ENCODE results near the gene CHRDL1. TPM values are rescaled to one million over a fixed set of nuclear protein-coding genes. Genes with fewer than 3 reads are reported as not detected.

CHRDL1 gene
- total and polyA plus RNA-seq, 2 donors (not counting 3 experiments of a cell fraction or from before 2014, with no cell fraction given) = not detected

DNA sequence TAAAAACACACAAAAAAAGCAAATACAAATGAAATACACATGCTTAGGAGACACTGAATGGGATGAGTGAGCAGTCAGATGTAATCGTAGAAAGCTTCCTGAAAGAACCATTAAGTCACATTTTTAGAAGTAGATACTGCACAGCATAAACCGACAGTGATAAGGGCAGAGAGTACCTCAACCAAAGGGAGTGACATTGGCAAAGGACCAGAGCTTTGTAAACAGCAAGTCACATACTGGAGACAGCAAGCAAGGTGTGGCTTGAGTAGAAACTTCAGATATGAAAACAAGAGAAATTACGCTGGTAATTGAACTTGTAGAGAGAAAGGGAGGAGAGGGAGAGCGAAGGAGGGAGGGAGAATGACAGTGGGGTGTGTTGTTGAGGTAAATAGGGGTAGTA, 92.0 kb downstream of the CHRDL1 start:
- Histone ChIP-seq H4K20me1 (replicated peaks; ENCODE audit: control insufficient read depth, extremely low read depth, insufficient read depth, low read length) (no peaks in the 10 kb centered on the region), H3K4me1 (ENCODE audit: control insufficient read depth, extremely low read depth, insufficient read depth, low read length) (no peaks in the 10 kb centered on the region), H3K9me3 (replicated peaks; ENCODE audit: control insufficient read depth, insufficient read depth, low read length) (no peaks in the 10 kb centered on the region), H3K9ac (replicated peaks; ENCODE audit: extremely low read depth, insufficient read depth, low read length) (no peak overlapping the region), H3K27ac (ENCODE audit: insufficient read depth, low read depth, low read length) (no peak overlapping the region), H3K27me3 (ENCODE audit: control insufficient read depth in 2 of 2, insufficient read depth in 2 of 2, low read length in 2 of 2) (no peaks in the 10 kb centered on the region), H3K4me3 (replicated peaks in 1 of 3; ENCODE audit: insufficient read depth in 1 of 3, low read depth in 1 of 3, low read length in 3 of 3) (no peak overlapping the region), H3K9me1 (replicated peaks; ENCODE audit: control insufficient read depth, extremely low read depth, insufficient read depth, low read length) (no peaks in the 10 kb centered on the region), H2AFZ (ENCODE audit: low read depth, low read length) (no peak overlapping the region), H3K36me3 (ENCODE audit: control insufficient read depth in 2 of 2, extremely low read depth in 1 of 2, insufficient read depth in 2 of 2, low read length in 2 of 2) (no peaks in the 10 kb centered on the region), H3K4me2 (ENCODE audit: insufficient read depth, low read length) (no peak overlapping the region), H3K79me2 (ENCODE audit: control insufficient read depth, insufficient read depth, low read length) (no peaks in the 10 kb centered on the region)
- intact Hi-C loops (cut with micrococcal nuclease) = no loop called here
- dilution Hi-C loops (cut with MboI; ENCODE audit: extremely low pct_ligation_motif_present, low sequenced_read_pairs) = no loop called here
- TF ChIP-seq, protein P1, sequence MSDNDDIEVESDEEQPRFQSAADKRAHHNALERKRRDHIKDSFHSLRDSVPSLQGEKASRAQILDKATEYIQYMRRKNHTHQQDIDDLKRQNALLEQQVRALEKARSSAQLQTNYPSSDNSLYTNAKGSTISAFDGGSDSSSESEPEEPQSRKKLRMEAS (IDR thresholded peaks at IDR 0.05; ENCODE audit: insufficient read depth, insufficient read length) = no peak
- TF ChIP-seq GATA2 (IDR thresholded peaks at IDR 0.05; ENCODE audit: insufficient read depth, insufficient read length, low read depth, low read length) (no peak), FOS (IDR thresholded peaks at IDR 0.05; ENCODE audit: borderline replicate concordance, insufficient read depth, low read length) (no peak), JUN (IDR thresholded peaks at IDR 0.05; ENCODE audit: borderline replicate concordance, insufficient read depth, insufficient read length, low read depth) (no peak), EZH2 (IDR thresholded peaks at IDR 0.05; ENCODE audit: borderline replicate concordance, low read depth, low read length, severe bottlenecking) (no peak), MYC (IDR thresholded peaks at IDR 0.05; ENCODE audit: low read depth, low read length) (no peak), POLR2AphosphoS5 (IDR thresholded peaks at IDR 0.05; ENCODE audit: insufficient read depth, low read depth, low read length) (no peak), POLR2A (IDR thresholded peaks at IDR 0.05; ENCODE audit: low read depth, low read length) (no peak)
- TF ChIP-seq, protein P2, sequence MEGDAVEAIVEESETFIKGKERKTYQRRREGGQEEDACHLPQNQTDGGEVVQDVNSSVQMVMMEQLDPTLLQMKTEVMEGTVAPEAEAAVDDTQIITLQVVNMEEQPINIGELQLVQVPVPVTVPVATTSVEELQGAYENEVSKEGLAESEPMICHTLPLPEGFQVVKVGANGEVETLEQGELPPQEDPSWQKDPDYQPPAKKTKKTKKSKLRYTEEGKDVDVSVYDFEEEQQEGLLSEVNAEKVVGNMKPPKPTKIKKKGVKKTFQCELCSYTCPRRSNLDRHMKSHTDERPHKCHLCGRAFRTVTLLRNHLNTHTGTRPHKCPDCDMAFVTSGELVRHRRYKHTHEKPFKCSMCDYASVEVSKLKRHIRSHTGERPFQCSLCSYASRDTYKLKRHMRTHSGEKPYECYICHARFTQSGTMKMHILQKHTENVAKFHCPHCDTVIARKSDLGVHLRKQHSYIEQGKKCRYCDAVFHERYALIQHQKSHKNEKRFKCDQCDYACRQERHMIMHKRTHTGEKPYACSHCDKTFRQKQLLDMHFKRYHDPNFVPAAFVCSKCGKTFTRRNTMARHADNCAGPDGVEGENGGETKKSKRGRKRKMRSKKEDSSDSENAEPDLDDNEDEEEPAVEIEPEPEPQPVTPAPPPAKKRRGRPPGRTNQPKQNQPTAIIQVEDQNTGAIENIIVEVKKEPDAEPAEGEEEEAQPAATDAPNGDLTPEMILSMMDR (IDR thresholded peaks at IDR 0.05; ENCODE audit: extremely low read depth in 1 of 2, insufficient read depth in 1 of 2, low read depth in 1 of 2, low read length in 2 of 2) = no peak
- ChIA-PET CTCF (no interaction called here), POLR2A (no interaction called here)
- FAIRE-seq (no peak), DNase-seq (ENCODE audit: low read depth, low spot score) (no peak)
- no TSS peak for BruUV-seq (replicated peaks)

All from endothelial cell of umbilical vein (primary cell).